Stimulated activated CD4-positive, alpha-beta T cell treated with anti-CD3 and anti-CD28 coated beads, Interleukin-15, amount 100 ng/mL, for 1 hour (primary cell): ENCODE results near the gene TUBGCP6.

Source experiments
- DNase-seq, 2 donors: peaks; one replicate each; pipeline ENCODE4 v3.0.0-alpha.2; 2020; ENCODE audit warnings: low read depth in 1 of 2, low spot score in 1 of 2

The TUBGCP6 gene

GRCh38 chr22:50184004-50184901 is 60.6 kb downstream of the TUBGCP6 start:
- no peak for DNase-seq

GRCh38 chr22:50183141-50183971 is 61.5 kb downstream of the TUBGCP6 start:
- DNase-seq, result no peak

- DNase-seq, result no peak
Measured at GRCh38 chr22:50182176-50183081, 62.4 kb downstream of the TUBGCP6 start.

- no peak for DNase-seq
Measured at GRCh38 chr22:50180727-50181521, 63.9 kb downstream of the TUBGCP6 start.

GRCh38 chr22:50179937-50180726 is 64.7 kb downstream of the TUBGCP6 start:
- no peak for DNase-seq

GRCh38 chr22:50178871-50179869 is 65.7 kb downstream of the TUBGCP6 start:
- no peak for DNase-seq

- no peak for DNase-seq
Measured at GRCh38 chr22:50178471-50178864, 66.4 kb downstream of the TUBGCP6 start.

- DNase-seq, result no peak
Measured at GRCh38 chr22:50177537-50178470, 67.0 kb downstream of the TUBGCP6 start.

GRCh38 chr22:50176850-50177536 is 67.8 kb downstream of the TUBGCP6 start:
- no peak for DNase-seq

GRCh38 chr22:50175921-50176849 is 68.6 kb downstream of the TUBGCP6 start:
- no peak for DNase-seq

- no peak for DNase-seq
Measured at GRCh38 chr22:50175191-50175461, 69.7 kb downstream of the TUBGCP6 start.

- no peak for DNase-seq
Measured at GRCh38 chr22:50174382-50175190, 70.2 kb downstream of the TUBGCP6 start.

GRCh38 chr22:50173983-50174355 is 70.9 kb downstream of the TUBGCP6 start:
- no peak for DNase-seq

GRCh38 chr22:50173311-50173982 is 71.4 kb downstream of the TUBGCP6 start:
- no peak for DNase-seq
